KMS-11 (cell line): Measurements from ENCODE around the gene MAGI2.

Experiments
- H2AFZ ChIP-seq: fragments of 200-600 bp; sonication (generic); 2 replicates; pipeline ENCODE4 v1.6.1; 2016; ENCODE audit warnings: antibody characterized with exemption, mixed run types, low read depth
- H3K27ac ChIP-seq: fragments of 200-600 bp; sonication (generic); 2 replicates; pipeline ENCODE4 v1.6.1; 2016; ENCODE audit warnings: mild to moderate bottlenecking, mixed run types
- H3K27me3 ChIP-seq: fragments of 200-600 bp; sonication (generic); 2 replicates; pipeline ENCODE4 v1.6.1; 2017; ENCODE audit warnings: mild to moderate bottlenecking, low read depth, mixed run types, moderate library complexity; ENCODE audit not compliant: insufficient read depth
- H3K36me3 ChIP-seq: fragments of 200-600 bp; sonication (generic); 2 replicates; pipeline ENCODE4 v1.6.1; 2017; ENCODE audit warnings: mild to moderate bottlenecking, mixed run types; ENCODE audit not compliant: insufficient read depth
- H3K4me1 ChIP-seq: fragments of 200-600 bp; sonication (generic); 2 replicates; pipeline ENCODE4 v1.6.1; 2016; ENCODE audit warnings: mild to moderate bottlenecking, low read depth, mixed run types; ENCODE audit not compliant: poor library complexity, severe bottlenecking
- H3K4me2 ChIP-seq: fragments of 200-600 bp; sonication (generic); 2 replicates; pipeline ENCODE4 v1.7.0; 2016; ENCODE audit warnings: mild to moderate bottlenecking, mixed run types
- H3K4me3 ChIP-seq: fragments of 200-600 bp; sonication (generic); IDR thresholded peaks from 2 replicates; pipeline ENCODE4 v1.6.1; 2017; ENCODE audit warnings: low read depth, low read length, mixed read lengths; ENCODE audit not compliant: insufficient read depth
- H3K79me2 ChIP-seq: fragments of 200-600 bp; sonication (generic); 2 replicates; pipeline ENCODE4 v1.6.1; 2016; ENCODE audit warnings: low read depth, mixed run types; ENCODE audit not compliant: insufficient read depth
- H3K9ac ChIP-seq: fragments of 200-600 bp; sonication (generic); 2 replicates; pipeline ENCODE4 v1.6.1; 2016; ENCODE audit warnings: mild to moderate bottlenecking, mixed run types
- H4K20me1 ChIP-seq: fragments of 200-600 bp; sonication (generic); 2 replicates; pipeline ENCODE4 v1.6.1; 2016; ENCODE audit warnings: mild to moderate bottlenecking, mixed run types; ENCODE audit not compliant: insufficient read depth
- CTCF ChIP-seq: fragments of 200-600 bp; sonication (generic); conservative IDR thresholded peaks from 2 replicates; pipeline ENCODE4 v1.6.1; 2017; ENCODE audit warnings: low read depth, mild to moderate bottlenecking, antibody characterized with exemption, low read length, moderate library complexity, mixed read lengths

MAGI2 gene

GRCh38 chr7:78121888-78122287, 1331.6 kb downstream of the MAGI2 start:
- Histone ChIP-seq H3K4me3 (no peak overlapping the region), H4K20me1 (no peaks in the 10 kb centered on the region), H3K27ac (no peak overlapping the region), H3K27me3 (no peaks in the 10 kb centered on the region), H2AFZ (no peak overlapping the region), H3K79me2 (no peaks in the 10 kb centered on the region), H3K36me3 (no peaks in the 10 kb centered on the region), H3K4me2 (no peak overlapping the region), H3K9ac (no peak overlapping the region), H3K4me1 (no peaks in the 10 kb centered on the region)
- no peak for TF ChIP-seq CTCF

GRCh38 chr7:78118470-78118869, 1335.0 kb downstream of the MAGI2 start:
- no peaks in the 10 kb centered on the region for H4K20me1 ChIP-seq
- no peak overlapping the region for H3K9ac ChIP-seq
- TF ChIP-seq CTCF = no peak
- no peak overlapping the region for H3K4me2 ChIP-seq
- no peaks in the 10 kb centered on the region for H3K27me3 ChIP-seq
- H3K4me3 ChIP-seq = no peak overlapping the region
- H3K27ac ChIP-seq = no peak overlapping the region
- no peak overlapping the region for H2AFZ ChIP-seq
- H3K4me1 ChIP-seq = no peaks in the 10 kb centered on the region
- no peaks in the 10 kb centered on the region for H3K79me2 ChIP-seq
- no peaks in the 10 kb centered on the region for H3K36me3 ChIP-seq

- Histone ChIP-seq H3K27ac (no peak overlapping the region), H2AFZ (no peak overlapping the region), H3K79me2 (no peaks in the 10 kb centered on the region), H3K27me3 (no peaks in the 10 kb centered on the region), H3K36me3 (no peaks in the 10 kb centered on the region), H4K20me1 (no peaks in the 10 kb centered on the region), H3K4me2 (no peak overlapping the region), H3K4me3 (no peak overlapping the region), H3K9ac (no peak overlapping the region), H3K4me1 (no peaks in the 10 kb centered on the region)
- no peak for TF ChIP-seq CTCF
These were observed 1337.6 kb downstream of the MAGI2 start for GRCh38 chr7:78115876-78116275.

- H3K4me2 ChIP-seq = no peak overlapping the region
- no peaks in the 10 kb centered on the region for H3K4me1 ChIP-seq
- no peaks in the 10 kb centered on the region for H3K27me3 ChIP-seq
- no peak overlapping the region for H3K27ac ChIP-seq
- H2AFZ ChIP-seq = no peak overlapping the region
- no peaks in the 10 kb centered on the region for H4K20me1 ChIP-seq
- no peak for TF ChIP-seq CTCF
- no peak overlapping the region for H3K4me3 ChIP-seq
- no peaks in the 10 kb centered on the region for H3K36me3 ChIP-seq
- no peaks in the 10 kb centered on the region for H3K79me2 ChIP-seq
- H3K9ac ChIP-seq = no peak overlapping the region
These were observed 1338.5 kb downstream of the MAGI2 start for GRCh38 chr7:78114993-78115392.

GRCh38 chr7:78112488-78112887, 1341.0 kb downstream of the MAGI2 start:
- TF ChIP-seq CTCF = no peak
- H3K4me3 ChIP-seq = no peak overlapping the region
- no peak overlapping the region for H3K9ac ChIP-seq
- no peak overlapping the region for H3K27ac ChIP-seq
- no peaks in the 10 kb centered on the region for H4K20me1 ChIP-seq
- no peak overlapping the region for H2AFZ ChIP-seq
- no peaks in the 10 kb centered on the region for H3K27me3 ChIP-seq
- no peaks in the 10 kb centered on the region for H3K79me2 ChIP-seq
- no peaks in the 10 kb centered on the region for H3K36me3 ChIP-seq
- H3K4me2 ChIP-seq = no peak overlapping the region
- H3K4me1 ChIP-seq = no peaks in the 10 kb centered on the region
